ENCODE data around the gene NOXRED1. TPM values are rescaled to one million over a fixed set of nuclear protein-coding genes. Genes with fewer than 3 reads are reported as not detected.

The NOXRED1 gene
- total and polyA plus RNA-seq, 2 experiments from 2014 or later: 0.06 TPM; not detected in 1

DNA sequence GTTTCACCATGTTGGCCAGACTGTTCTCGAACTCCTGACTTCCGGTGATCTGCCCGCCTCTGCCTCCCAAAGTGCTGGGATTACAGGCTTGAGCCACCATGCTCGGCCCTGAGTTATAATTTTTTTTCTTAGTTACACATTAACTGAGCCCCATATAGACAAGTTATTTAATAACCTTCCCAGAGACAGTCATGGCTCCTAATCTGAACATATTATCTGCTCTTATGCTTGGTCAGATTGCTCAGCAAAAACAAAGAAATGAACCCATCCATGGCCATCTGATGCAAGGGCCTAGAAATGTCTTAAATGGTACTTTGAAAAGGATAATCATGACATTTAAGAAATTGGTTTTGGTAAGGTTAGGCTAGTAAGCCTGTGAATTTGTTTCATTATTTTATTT lies 33.1 kb downstream of the NOXRED1 start:
- no peaks in the 10 kb centered on the region for H3K36me3 ChIP-seq

DNA sequence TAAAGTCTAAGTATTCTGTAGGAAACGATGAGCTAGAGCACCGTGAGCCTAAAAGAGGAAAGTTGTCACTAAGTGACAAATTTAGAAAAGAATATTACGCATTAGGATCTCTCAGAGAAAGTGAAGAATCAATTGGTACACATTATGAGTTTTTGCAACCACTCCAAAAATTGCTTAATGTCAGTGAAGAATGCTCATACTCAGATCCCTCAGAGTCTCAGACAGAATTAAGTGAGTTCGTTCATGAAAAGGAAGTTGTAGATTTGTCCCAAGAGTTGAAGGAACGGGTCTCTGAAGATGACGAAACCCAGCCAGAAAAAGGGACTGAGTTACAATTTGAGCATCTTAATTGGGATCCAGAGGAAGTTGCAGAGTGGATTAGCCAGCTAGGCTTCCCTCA lies 44.6 kb downstream of the NOXRED1 start:
- Histone ChIP-seq H3K36me3 (no peaks in the 10 kb centered on the region), H3K9me3 (ENCODE audit: low read depth) (no peaks in the 10 kb centered on the region), H3K27ac (no peak overlapping the region), H3K4me1 (ENCODE audit: low read depth) (peaks cover 8% of the 10 kb centered on the region), H3K4me3 (no peak overlapping the region), H3K27me3 (no peaks in the 10 kb centered on the region)
- DNase-seq (ENCODE audit: low read depth in 1 of 2, low spot score in 1 of 2): no peak
- TF ChIP-seq, protein P1, sequence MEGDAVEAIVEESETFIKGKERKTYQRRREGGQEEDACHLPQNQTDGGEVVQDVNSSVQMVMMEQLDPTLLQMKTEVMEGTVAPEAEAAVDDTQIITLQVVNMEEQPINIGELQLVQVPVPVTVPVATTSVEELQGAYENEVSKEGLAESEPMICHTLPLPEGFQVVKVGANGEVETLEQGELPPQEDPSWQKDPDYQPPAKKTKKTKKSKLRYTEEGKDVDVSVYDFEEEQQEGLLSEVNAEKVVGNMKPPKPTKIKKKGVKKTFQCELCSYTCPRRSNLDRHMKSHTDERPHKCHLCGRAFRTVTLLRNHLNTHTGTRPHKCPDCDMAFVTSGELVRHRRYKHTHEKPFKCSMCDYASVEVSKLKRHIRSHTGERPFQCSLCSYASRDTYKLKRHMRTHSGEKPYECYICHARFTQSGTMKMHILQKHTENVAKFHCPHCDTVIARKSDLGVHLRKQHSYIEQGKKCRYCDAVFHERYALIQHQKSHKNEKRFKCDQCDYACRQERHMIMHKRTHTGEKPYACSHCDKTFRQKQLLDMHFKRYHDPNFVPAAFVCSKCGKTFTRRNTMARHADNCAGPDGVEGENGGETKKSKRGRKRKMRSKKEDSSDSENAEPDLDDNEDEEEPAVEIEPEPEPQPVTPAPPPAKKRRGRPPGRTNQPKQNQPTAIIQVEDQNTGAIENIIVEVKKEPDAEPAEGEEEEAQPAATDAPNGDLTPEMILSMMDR (IDR thresholded peaks at IDR 0.05; ENCODE audit: low read depth, low read length): no peak

More for the DNA sequence above, 33.1 kb downstream of the NOXRED1 start:
- no peaks in the 10 kb centered on the region for H3K9me3 ChIP-seq (ENCODE audit: low read depth)
- no peak overlapping the region for H3K27ac ChIP-seq
- TF ChIP-seq, protein P1 (IDR thresholded peaks at IDR 0.05; ENCODE audit: low read depth, low read length): no peak
- no peaks in the 10 kb centered on the region for H3K27me3 ChIP-seq
- DNase-seq (ENCODE audit: low read depth in 1 of 2, low spot score in 1 of 2): no peak
- H3K4me1 ChIP-seq (ENCODE audit: low read depth): no peaks in the 10 kb centered on the region
- no peak overlapping the region for H3K4me3 ChIP-seq

DNA sequence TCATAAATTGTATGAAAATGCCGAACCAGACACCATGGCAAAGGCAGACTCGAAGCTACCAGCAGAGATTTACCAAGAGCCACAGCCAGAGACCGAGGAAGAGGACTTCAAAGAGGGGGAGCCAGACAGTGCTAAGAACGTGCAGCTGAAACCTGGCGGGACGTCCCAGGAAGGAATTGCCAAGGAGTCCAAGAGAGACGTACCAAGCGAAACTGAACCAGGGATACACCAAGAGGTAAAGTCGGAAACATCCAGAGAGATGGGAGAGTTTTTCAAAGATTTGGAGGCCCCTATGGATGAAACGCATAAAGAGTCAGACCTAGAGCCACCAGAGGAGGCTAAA lies 45.9 kb downstream of the NOXRED1 start:
- H3K27ac ChIP-seq: no peak overlapping the region
- no peak for DNase-seq (ENCODE audit: low read depth in 1 of 2, low spot score in 1 of 2)

DNA sequence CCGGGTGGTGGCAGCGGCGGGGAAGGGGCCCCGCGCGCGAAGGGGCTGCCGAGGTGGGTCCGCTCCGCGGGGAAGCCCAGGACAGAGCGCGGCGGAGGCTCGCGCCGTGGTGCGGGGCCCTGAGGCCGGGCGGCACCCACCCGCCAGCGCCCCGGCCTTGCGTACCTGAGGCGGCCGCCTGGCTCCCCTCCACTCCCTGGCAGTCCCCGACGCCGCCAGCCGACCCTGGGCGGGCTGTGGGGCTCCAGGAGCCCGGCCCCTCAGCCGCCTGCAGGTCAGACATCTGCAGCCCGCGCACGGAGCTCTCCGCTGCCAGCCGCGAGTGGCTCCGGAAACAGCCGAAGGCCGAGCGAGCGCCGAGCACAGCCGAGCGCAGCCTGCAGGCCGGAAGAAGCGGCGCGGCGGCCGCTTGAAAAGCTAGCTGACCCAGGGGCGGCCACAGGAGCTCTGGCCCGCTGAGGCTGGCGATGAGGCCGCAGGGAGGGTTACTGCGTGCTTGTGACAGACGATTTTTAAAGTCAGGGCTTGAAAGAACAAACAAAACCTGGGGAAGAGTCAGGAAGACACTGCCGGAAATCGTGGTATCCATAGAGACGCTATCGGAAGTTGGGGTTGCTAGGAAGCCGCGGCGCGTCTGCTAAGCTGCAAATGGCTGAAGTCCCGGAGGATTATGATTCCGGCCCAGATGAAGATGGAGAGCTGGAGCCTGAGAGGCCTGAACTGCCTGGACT lies 46.4 kb downstream of the NOXRED1 start, which contains the start of the genes SAMD15 and TMED8:
TSS of gene SAMD15 (plus strand) at position 609 of the 731 bp plus-strand sequence. CDS start at position 649, 40 bp downstream.
TSS of gene TMED8 (minus strand) at position 324 of the 731 bp plus-strand sequence. CDS start at position 283, 41 bp downstream.
- Histone ChIP-seq H3K27ac (peak within 1 kb of the TSS; percentile 86), H3K27me3 (no peaks in the 10 kb centered on the region), H3K4me1 (ENCODE audit: low read depth) (peaks cover 16% of the 10 kb centered on the region), H3K4me3 (peak within 1 kb of the TSS; percentile 98), H3K36me3 (no peaks in the 10 kb centered on the region), H3K9me3 (ENCODE audit: low read depth) (no peaks in the 10 kb centered on the region)
- DNase-seq (ENCODE audit: low read depth in 1 of 2, low spot score in 1 of 2): peak; percentile 87 to 92
- TF ChIP-seq, protein P1 (IDR thresholded peaks at IDR 0.05; ENCODE audit: low read depth, low read length): peak; percentile 25

More for the DNA sequence above, 45.9 kb downstream of the NOXRED1 start:
- Histone ChIP-seq H3K27me3 (no peaks in the 10 kb centered on the region), H3K36me3 (no peaks in the 10 kb centered on the region), H3K9me3 (ENCODE audit: low read depth) (no peaks in the 10 kb centered on the region), H3K4me3 (peak overlapping the region; percentile 98), H3K4me1 (ENCODE audit: low read depth) (peaks cover 10% of the 10 kb centered on the region)
- TF ChIP-seq, protein P1 (IDR thresholded peaks at IDR 0.05; ENCODE audit: low read depth, low read length): no peak

DNA sequence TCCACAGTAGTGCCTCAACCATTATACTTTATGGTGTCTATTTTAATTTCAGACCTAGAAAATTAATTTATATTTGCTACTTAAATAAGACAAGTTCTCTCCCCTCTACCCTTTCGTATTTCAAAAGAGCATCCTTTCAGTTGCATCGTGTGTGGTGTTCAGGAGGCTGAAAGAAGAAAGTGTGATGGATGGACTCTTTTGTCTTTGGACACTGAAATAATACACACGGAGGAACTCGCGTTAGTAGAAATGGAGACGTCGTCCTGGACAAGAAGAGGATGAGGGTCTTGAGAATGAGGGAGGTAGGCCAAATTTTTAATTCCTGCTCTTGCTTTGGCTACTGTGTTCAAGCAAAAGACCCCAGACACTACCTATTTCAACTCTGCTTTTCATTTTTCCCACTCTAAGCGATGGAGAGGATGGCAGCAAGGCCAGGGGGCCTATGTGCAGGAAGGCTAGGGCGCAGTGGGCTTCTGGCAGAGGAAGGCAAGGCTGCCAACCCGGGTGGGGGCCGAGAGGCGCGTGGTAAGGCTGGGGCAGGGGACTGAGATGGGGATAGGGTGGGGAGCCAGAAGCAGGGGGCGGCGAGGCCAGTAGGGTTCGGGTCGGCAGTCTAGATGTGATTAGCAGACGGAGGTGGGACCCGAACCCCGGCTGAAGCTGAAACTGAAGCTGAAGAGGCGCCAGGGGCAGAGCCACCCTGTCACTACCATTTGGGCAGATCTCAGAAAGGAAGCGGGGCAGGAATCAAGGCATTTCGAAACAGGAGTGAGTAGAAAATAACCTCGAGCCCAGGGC lies 47.2 kb downstream of the NOXRED1 start:
- TF ChIP-seq, protein P1 (IDR thresholded peaks at IDR 0.05; ENCODE audit: low read depth, low read length): no peak
- DNase-seq (ENCODE audit: low read depth in 1 of 2, low spot score in 1 of 2): peak in 1 of 2 donors; percentile 3
- no peaks in the 10 kb centered on the region for H3K36me3 ChIP-seq

More for the DNA sequence above, 47.2 kb downstream of the NOXRED1 start:
- Histone ChIP-seq H3K27ac (peak overlapping the region; percentile 86), H3K9me3 (ENCODE audit: low read depth) (no peaks in the 10 kb centered on the region), H3K4me3 (peak overlapping the region; percentile 98), H3K4me1 (ENCODE audit: low read depth) (peaks cover 17% of the 10 kb centered on the region), H3K27me3 (no peaks in the 10 kb centered on the region)

All from cardiac muscle cell (in vitro differentiated cells and primary cell).